GM18519 (cell line): ENCODE measurements around the gene CNNM1.

Source experiments
- ATAC-seq: cut with Tn5 transposase; IDR thresholded peaks from one replicate; pipeline ENCODE4 v1.9.1; 2021; ENCODE audit warnings: mild to moderate bottlenecking, moderate library complexity; ENCODE audit not compliant: unreplicated experiment, low FRiP score

The CNNM1 gene

GRCh38 chr10:99410876-99411275 is 81.7 kb downstream of the CNNM1 start:
- no peak for ATAC-seq

- ATAC-seq, result no peak
Observed at GRCh38 chr10:99411546-99411945, 82.4 kb downstream of the CNNM1 start.

DNA sequence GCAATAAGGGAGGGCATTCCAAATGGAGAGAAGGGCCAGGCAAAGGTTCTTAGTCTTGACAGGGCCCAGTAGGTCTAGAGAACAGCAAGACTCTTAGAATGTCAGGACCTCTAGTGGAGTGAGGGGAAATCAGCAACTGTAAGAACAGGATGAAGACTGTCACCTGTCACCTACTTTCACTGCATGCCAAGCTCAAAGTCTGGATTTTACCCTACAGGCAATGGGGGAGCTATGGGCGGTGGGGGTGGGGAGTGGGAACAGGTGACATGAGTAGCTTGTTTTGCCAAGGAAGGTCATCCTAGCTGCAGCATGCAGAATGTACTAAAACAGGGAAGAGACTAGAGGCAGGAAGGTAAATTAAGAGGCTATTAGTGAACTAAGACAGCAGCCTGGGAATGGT is 82.9 kb downstream of the CNNM1 start:
- no peak for ATAC-seq

GRCh38 chr10:99418910-99419624 is 89.9 kb downstream of the CNNM1 start:
- no peak for ATAC-seq

GRCh38 chr10:99419688-99420087 is 90.5 kb downstream of the CNNM1 start:
- no peak for ATAC-seq

- ATAC-seq, result no peak
Observed at GRCh38 chr10:99421233-99421739, 92.1 kb downstream of the CNNM1 start.

- no peak for ATAC-seq
Observed at GRCh38 chr10:99422529-99423096, 93.5 kb downstream of the CNNM1 start.

GRCh38 chr10:99424656-99425055 is 95.5 kb downstream of the CNNM1 start:
- no peak for ATAC-seq

GRCh38 chr10:99425204-99425603 is 96.0 kb downstream of the CNNM1 start:
- no peak for ATAC-seq

DNA sequence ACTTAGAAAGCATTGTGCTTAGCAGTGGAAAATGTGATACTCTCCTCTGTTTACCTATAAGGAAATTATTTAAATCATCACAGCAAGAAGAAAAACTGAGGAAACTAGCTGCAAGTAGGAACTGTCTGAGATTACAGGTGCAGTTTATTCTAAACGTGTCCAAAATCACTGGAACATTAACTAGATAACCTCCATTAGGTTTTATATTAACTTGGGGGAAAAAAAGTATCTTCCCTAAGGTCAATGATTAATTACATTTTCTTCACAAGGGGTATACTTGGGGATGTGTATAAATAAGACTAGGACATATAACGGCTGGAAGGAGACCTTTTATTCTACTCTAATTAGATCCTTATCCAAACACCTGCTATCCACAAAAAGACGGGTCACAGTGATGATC is 97.5 kb downstream of the CNNM1 start:
- ATAC-seq, result no peak

DNA sequence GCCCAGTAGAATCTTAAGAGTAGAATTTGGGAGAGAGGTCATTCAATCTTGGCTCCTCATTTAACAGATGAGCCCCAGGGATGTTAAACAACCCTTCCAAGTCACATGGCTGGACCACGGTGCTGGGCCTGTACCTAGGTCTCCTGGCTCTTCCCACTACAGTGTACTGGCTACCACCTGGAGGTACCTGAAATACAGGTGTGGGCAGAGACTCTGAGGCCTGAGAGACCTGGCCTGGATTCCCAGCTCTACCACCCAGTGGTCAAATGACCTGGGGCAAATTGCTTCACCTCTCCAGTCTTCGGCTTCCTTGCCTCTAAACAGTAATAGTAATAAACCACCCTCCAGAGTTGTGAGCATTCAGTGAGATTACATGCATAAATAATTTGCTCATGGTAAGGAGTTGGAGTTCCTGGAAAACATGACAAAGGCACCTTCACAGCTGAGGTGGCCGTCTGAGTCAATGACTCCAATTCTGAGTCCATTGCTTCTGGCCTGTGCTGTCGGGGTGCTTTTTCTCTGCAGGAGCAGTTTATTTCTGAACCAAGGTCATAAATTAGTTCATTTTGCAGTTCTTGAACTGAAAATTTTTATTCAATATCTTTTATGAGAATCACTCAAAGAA is 98.5 kb downstream of the CNNM1 start:
- no peak for ATAC-seq

GRCh38 chr10:99429517-99430095 is 100.5 kb downstream of the CNNM1 start:
- no peak for ATAC-seq

DNA sequence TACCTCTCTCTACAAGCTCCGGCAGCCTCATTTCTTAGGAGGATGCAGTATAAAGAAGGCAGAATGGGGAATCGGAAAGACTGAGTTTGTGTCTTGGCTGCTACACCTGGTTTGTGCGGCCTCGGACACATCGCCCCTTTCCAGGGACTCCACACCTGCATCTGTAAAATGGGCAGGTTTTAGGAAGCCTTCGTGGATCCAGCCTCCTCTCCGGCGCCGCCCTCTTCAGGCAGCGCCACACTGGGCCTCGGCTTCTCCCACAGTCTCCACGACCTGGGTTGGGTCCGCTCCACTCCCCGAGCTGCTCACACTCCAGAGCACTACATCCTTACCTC is 100.9 kb downstream of the CNNM1 start:
- ATAC-seq, result peak; percentile 5

DNA sequence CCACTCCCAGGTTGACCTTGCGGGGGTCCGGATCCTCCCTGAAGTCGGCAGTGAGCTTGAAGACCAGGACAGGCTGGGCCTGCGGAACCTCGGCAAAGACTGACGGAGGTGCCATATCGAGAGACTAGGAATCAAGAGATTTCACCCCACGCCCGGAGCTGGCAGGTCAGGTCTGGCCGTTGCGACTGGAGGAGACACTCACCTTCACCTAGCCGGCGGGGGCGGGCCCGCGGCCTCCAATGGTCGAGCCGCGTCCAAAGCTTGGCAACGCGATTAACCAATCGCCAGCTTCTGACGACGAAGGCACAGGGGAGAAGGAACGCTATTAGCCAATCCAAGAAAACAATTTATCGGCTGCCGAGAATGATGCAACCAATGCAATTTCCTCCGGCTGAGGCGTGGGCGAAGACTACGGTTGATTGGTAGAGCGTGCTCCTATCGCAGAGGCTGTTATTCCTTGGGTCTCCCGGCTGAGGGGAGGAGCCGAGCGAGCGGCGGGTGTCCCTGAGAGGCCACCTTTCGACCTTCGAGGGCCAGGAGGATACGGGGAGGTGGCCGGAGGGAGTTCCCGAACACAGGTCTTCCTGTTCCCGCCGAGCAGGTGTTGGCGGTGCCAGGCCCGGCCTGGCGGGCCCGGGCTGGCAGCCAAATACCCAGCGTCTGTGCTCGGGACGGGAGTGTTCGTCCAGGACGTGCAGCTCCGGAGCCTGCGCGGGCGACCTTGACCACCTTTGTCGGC is 101.5 kb downstream of the CNNM1 start, which contains the start of gene GOT1:
GOT1 (minus strand) TSS at position 174 of the 739 bp plus-strand sequence; CDS start at position 115, 59 bp downstream.
- ATAC-seq, result peak; percentile 97

DNA sequence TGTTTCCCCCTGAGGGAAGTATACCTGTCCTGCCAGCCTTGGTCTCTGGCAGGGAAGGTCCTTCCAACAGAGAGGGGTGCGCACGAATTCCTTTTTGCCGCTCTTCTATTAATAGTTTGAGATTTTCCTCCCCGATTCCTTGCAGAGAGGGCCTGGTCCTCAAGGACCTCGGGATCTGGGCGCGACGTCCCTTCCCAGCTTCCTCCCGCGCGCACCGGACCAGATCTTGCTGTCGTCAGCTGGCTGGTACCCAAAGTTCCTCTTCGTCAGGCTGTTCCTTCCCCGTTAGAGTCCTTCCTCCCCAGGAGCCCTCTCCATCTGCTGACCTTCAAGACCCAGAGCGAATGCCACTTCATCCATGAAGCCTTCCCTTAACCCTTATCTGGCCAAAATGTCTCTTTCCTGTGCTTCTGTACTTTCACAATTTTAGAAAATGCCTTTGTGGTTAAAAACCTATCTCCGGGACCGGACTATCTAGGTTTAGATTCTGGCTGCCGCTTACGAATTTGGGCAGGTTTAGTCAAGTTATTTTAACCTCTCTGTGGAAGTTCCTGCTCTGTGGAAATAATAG is 102.1 kb downstream of the CNNM1 start:
- ATAC-seq, result no peak

DNA sequence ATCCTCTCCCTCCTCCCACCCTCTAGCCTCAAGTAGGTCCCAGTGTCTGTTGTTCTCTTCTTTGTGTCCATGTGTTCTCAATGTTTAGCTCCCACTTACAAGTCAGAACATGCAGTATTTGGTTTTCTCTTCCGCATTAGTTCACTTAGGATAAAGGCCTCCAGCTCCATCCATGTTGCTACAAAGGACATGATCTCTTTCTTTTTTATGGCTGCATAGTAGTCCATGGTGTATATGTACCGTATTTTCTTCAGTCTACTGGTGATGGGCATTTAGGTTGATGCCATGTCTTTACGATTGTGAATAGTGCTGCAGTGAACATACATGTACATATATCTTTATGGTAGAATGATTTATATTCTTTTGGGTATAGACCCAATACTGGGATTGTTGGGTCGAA is 102.9 kb downstream of the CNNM1 start:
- ATAC-seq, result no peak

GRCh38 chr10:99432881-99433280 is 103.7 kb downstream of the CNNM1 start:
- ATAC-seq, result no peak

GRCh38 chr10:99433378-99434020 is 104.3 kb downstream of the CNNM1 start:
- no peak for ATAC-seq

DNA sequence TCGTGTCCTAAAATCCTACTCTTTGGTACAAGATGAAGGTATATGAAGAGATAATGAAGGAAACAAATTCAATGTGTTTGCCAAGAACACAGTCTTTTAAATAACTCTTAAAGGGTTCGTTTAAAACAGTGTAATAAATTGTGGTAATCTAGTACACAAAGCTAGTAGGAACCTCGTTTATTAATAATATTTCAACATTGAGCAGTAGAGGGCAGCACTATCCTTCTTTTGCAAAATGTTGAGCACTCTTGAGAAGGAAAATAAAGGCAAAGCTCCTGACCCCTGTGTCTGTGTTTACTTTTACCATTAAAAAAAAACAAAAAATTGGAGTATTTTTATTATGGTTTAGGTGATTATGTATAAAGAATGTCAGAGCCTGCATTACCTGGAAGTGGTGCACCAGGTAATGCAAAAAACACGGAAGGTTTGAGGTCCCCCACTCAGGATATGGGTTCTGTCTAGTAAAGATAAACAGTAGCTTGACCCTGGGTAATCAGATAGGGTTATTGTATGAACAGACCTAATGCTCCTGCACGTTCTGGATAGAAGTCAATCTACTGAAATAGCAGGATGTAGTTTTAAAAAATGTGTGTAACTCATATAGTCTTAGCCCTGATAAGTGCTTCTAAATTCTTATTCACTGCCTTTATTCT is 107.0 kb downstream of the CNNM1 start:
- no peak for ATAC-seq
